HG02870 (cell line): ENCODE data around the gene VPS11.
"Not testable (repeated sequence)": the region's sequence is repeated elsewhere in the genome, so short reads cannot be mapped to it uniquely, and the experiment has no call there.

Experiments
- ATAC-seq: cut with Tn5 transposase; IDR thresholded peaks from one replicate; pipeline ENCODE4 v1.9.1; 2021; ENCODE audit warnings: mild to moderate bottlenecking, moderate library complexity; ENCODE audit not compliant: unreplicated experiment

VPS11 gene

DNA sequence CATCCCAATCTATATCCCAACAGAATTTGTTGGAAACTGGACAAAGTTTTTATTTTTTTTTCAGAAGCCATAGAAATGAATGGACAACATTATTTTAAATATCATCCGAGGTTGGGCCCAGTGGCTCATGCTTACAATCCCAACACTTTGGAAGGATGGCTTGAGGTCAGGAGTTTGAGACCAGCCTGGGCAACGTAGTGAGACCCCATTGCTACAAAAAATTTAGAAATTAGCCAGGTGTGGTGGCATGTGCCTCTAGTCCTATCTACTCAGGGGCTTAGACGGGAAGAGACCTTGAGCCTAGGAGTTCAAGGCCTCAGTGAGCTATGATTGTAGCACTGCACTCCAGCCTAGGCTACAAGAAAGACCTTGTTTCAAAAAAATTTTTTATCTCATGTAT lies 32.8 kb upstream of the VPS11 start:
- ATAC-seq = no peak

DNA sequence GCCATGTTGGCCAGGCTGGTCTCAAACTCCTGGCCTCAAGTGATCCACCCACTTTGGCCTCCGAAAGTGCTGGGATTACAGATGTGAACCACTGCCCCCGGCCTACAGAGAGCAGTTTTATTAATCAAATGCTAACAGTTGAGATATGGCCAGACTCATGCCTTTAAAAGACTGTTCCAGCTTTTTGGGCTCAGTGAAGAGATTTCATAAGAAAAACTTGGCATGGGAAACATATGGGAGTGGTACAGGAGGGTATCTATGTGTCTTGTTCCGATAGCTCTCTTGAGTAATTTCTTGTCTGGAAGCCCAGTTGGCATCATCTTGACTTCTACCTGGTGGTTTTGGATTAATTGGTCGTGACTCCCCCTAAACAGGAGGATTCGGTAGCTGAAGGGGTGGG lies 28.7 kb upstream of the VPS11 start:
- no peak for ATAC-seq

DNA sequence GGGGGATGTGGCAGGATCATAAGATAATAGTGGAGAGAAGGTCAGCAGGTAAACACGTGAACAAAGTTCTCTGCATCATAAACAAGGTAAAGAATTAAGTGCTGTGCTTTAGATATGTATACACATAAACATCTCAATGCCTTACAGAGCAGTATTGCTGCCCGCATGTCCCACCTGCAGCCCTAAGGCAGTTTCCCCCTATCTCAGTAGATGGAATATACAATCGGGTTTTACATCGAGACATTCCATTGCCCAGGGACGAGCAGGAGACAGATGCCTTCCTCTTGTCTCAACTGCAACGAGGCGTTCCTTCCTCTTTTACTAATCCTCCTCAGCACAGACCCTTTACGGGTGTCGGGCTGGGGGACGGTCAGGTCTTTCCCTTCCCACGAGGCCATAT lies 28.1 kb upstream of the VPS11 start:
- not testable (repeated sequence) for ATAC-seq

DNA sequence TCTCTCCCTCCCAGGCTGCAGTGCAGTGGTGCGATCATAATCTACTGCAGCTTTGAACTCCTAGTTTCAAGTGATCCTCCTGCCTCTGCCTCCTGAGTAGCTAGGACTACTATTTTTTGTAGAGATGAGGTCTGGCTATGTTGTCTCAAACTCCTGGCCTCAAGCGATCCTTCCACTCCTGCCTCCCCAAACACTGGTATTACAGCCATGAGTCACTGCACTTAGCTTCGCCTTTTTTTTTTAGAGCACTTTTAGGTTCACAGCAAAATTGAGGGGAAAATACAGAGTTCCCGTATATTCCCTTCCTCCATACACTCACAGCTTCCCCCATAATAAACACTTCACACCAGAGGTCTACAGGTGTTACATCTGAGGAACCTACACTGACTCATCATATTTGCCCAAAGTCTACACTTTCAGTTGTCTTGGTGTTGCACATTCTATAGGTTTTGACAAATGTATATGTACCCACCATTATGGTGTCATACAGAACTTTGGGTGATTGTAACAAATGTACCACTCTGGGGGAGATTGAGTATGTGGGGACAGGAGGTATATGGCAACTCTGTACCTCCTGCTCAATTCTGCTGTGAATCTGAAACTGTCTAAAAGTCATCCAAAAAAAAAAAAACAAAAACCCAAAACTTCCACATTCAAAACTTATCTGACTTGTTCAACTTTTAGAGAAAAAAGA lies 25.6 kb upstream of the VPS11 start:
- no peak for ATAC-seq

DNA sequence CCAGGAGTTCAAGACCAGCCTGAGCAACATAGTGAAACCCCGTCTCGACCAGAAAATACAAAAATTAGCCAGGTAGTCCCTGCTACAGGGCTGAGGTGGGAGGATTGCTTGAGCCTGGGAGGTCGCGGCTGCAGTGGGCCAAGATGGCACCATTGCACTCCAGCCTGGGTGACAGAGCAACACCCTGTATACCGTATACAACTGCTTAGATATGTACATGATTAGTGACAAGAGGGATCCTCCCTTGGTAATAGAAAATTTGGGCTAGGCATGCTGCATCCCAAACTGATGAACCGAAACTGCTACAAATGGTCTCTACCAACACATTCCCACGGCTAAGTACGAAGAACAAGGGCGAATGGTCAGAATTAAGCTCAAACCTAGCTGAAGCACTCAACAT lies 24.7 kb upstream of the VPS11 start:
- no peak for ATAC-seq

DNA sequence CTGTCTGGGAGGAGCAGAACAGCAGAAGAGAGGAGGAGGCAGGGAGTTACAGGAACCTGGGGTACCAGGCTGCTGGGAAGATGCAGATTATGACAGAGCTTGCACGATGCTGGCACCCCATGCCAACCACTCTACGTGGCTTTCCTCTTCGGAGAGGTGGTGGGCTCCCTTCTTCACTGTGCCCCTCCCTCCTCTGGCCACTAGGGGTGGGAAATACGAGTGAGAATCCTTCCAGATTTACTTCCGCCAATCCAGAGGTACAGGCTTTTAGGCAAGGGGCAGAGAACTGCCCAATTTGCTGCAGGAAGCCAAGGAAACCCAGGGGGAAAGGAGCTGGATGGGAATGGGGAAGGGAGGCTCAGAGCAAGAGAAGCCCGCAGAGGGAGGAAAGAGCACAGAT lies 22.9 kb upstream of the VPS11 start:
- no peak for ATAC-seq

DNA sequence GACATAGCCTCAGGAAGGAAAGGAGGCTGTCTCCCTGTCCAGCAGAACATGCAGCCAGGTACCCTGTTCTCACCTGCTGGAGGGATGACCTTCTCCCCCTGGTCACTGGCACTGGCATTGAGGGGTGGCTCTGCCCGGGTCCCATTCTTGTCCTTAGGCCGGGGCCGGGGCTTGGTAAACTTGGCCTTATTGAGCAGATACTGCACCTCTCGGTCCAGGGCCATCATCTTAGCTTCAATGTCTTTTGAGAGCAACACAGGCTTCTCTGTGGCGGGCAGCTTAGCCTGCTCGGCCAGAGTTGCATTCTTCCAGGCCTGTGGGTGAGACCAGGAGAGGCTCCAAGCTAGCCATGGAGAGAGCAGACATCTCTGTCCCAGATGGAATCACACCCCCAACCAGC lies 21.1 kb upstream of the VPS11 start:
- no peak for ATAC-seq

DNA sequence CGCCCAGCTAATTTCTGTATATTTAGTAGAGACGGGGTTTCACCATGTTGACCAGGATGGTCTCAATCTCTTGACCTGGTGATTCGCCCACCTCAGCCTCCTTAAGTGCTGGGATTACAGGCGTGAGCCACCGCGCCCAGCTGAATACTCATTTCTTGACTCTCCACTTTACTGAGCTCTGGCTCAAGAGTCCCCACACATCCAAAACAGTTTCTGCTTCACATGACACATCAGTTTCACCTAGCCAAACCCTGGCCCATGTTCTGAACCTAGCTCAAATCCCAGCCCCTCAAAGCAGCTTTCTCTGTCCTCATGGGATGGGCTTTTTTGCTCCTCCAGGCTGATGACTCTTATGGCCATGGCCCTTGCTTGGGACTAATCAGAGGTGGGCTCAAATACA lies 20.4 kb upstream of the VPS11 start:
- ATAC-seq = no peak

DNA sequence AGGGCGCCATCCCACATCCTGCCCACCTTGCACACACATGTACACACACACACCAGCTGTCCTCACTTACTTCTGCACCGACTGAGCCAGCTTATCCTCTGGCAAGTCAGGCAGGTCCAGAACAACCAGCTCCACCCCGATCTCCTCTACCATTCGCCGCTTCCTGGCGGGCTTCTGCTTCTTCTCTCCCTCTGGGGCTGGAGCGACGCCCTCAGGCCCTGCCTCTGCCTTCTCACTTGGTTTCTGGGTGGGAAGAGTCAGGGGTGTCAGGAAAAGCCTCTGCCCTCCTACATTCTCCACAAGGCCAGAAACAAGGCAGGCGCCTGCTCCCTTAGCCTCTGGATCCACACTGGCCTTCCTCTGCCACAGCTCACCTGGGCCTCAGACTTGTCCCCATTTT lies 19.0 kb upstream of the VPS11 start:
- no peak for ATAC-seq

DNA sequence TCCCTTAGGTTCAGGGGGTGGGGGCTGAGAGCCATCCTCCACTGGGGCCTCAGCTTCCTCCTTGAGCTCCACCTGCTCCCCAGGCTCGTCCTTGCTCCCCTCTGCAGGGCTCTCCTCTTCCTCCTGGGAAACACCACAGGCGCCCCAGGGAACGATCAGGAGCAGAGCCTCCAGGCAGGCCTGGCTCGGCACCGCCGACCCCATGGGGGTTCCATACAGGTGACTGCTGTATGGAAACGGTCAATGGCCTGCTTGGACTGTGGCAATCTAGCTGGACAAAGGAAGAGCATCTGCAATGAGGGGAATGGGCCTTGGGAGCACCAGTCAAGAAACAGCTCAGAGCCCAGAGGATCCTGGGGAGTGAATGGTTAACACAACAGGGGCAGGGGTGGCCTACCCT lies 18.5 kb upstream of the VPS11 start:
- ATAC-seq = no peak

DNA sequence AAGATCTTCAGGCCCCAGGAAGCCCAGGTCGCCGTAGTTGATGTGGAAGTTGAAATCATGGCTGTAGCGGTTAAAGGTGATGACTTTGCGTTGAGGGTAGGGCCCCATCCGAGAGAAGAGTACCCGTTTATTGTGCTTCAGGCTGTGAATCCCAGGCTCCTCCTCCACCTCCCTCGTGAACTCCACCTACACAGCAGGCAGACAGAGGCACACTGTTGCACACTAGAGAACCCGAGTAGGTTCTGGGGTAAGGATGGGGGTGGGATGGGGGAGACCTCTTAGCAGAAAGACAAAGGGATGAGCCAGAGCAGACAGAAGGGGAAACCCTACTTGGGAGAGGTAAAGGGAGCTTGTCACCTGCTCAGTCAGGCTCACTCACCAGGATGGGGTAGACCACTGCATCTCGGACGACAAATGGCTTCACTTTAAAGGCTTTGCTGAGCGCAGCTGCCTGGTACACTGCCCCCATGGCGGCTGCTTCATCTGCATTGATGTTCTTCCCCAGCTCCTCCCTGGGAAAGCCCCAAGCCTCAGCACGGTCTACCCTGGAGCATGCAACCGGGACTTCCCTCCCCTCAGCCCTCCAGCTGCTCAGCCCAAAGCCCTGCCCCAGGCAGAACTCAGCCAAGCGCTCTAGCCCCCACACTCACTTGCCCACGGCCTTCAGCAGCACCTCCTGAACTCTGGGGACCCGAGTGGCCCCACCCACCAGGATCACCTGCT lies 16.0 kb upstream of the VPS11 start:
- ATAC-seq = peak; percentile 63

DNA sequence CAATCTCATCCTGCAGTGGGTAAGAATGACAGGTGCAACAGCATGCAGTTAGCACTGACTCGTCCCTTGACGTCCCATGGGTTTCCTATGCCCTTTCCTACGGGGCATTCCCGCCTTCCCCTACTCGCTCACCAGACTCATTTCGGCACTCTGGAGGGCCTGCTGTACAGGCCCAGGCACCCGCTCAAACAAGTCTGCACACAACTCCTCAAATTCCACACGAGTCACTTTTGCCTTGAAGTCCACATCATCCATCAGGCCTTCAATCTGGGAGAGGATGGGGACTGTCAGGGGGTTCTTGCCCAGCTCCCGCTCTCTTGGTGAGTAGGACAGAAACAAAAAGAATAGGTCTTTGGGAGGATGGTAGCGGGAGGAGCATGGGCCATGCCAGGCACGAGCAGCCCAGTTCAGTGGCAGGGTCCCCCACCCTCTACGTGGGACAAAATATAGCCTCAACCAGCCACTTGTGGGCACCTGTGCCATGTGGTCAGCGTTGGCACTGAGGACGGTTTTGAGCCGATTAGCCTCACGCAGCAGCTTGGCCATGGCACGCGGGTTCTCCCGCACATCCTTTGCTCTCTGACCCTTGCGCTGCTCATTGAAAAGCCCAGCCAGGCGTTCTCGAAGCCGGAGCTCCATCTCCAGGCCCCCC lies 15.3 kb upstream of the VPS11 start:
- ATAC-seq = peak; percentile 17

DNA sequence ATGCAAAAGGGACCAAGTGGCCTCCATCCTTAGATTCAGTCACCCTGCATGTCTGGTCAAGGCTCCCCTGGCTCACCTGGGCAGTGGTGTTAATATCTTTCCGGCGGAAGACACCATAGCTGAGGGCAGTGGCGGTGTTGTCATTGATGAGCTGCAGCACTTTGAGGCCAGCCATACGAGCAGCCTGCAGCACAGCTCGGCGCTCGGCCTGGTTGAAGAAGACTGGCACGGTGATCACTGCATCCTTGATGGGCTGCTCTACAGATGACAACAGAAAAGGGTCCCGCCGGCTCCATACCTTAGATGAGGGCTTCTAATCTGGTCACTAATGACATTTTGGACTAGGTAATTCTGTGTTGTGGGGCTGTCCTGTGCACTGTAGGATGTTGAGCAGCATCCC lies 13.2 kb upstream of the VPS11 start:
- no peak for ATAC-seq

DNA sequence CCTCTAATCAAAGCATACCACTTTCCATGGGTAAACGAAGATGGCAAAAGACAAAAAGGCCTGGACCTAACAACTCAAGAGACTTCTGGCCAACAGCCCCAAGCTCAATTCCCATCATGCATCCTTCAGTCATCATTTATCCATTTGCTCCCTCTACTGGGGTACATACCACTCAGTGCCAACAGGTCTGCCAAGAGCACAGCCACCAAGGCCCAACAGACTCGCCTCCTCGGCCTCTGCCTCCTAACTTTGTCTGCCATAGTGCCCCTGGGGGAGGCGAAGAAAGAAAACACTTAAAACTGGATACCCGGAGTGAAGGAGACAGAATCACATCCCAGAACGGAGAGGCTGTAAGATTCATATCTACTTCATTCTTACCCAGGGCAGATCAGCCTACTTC lies 11.7 kb upstream of the VPS11 start:
- ATAC-seq = no peak

DNA sequence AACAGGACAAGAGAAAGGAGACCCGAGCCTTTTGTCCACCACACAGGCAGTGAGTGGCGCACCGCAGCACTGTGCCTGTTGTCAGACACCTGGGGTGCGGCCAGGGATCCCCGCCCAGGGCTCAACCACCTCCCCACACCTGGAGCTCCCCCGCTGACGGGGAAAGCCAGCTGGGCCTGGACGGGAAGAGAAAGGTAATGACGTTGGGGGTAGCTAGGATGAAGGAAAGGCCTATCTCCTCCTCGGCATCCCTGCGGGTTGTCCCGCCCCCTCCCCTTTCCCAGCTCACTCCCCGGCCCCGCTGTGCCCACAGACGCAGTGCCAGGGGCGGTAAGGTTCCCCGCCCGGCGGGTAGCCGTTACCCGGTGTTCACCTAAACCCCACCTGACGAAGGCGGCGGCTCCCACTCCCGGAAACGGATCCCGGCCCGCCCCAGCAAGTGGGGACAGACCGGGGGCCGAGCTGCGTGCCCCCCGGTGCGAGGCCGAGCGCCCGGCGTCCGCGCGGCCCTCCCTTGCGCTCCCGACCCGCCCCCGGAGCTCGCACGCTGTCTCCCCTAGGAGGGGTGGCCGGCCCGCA lies 11.1 kb upstream of the VPS11 start:
- ATAC-seq = no peak

DNA sequence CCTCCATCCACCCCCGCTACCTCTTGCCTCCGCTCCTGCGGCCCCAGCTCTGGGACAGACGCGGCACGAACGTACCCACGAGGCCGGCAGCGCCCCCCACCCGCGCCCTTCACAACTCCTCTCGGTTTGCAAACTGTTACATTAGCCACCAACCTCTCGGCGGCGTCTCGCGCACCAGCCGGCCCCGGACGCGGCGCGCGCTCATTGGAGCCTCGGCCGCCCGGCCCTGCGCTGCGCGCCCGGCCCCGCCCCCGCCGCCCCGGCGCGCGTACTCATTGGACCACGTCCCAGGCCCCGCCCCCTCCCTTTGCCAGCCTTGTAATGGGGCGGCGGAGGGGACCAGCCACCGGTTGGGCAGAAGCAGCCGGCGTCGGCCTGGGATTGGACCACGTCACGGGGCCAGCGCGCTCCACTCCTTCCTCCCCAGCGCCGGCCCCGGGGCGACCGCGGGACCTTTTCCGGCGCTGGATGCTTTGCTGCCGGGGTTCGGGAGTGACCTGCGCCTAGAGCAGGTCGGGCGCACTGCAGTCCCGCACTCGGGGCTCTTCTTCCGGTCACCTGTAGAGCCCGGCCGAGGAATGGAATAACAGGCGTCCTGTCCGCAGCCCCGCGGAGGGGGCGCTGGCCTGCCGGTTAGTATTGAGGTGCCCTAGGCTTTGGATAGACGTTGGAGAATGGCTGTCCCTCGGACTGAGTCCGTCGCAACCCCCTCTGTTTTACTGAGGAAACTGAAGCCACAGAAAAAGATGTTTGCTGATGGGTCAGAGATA lies 10.4 kb upstream of the VPS11 start, which contains the start of gene HYOU1:
Gene HYOU1 (minus strand): TSS at position 206 of the 770 bp plus-strand sequence. CDS start 1,045 bp downstream, outside the sequence.
- ATAC-seq = peak; percentile 89

DNA sequence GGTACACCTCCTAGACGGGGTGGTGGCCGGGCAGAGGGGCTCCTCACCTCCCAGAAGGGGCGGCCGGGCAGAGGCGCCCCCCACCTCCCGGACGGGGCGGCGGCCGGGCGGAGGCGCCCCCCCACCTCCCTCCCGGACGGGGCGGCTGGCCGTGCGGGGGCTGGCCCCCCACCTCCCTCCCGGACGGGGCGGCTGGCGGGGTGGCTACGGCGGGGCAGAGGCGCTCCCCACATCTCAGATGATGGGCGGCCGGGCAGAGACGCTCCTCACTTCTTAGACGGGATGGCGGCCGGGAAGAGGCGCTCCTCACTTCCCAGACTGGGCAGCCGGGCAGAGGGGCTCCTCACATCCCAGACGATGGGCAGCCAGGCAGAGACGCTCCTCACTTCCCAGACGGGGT lies 8.5 kb upstream of the VPS11 start:
- not testable (repeated sequence) for ATAC-seq

DNA sequence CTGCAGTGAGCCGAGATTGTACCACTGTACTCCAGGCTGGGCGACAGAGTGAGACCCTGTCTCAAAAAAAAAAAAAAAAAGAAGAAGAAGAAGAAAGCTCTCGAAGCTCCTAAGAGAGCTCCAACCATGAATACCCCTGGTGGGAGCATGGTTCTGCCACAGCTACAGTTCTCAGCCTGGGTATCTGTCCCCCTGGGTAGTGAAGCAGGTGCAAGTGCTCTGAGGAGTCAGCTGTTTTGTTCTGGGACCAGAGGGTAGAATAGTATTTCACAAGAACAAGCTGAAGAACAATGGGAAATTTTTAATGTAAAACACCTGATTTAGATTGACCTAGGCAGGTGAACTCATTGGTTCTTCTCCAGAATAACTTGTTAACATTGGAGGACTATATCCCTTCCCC lies 6.4 kb upstream of the VPS11 start:
- no peak for ATAC-seq

DNA sequence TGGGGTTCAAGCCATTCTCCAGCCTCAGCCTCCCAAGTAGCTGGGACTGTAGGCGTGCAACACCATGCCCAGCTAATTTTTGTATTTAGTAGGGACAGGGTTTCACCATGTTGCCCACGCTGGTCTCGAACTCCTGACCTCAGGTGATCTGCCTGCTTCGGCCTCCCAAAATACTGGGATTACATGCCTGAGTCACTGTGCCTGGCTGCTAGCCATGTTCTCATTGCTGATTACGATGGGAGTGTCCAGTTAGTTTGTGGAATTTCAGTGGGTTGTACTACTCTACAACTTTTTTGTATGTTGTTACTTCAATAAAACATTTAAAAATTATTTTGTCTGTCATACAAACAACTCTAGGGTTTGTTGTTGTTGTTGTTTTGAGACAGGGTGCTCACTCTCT lies 4.8 kb upstream of the VPS11 start:
- no peak for ATAC-seq

DNA sequence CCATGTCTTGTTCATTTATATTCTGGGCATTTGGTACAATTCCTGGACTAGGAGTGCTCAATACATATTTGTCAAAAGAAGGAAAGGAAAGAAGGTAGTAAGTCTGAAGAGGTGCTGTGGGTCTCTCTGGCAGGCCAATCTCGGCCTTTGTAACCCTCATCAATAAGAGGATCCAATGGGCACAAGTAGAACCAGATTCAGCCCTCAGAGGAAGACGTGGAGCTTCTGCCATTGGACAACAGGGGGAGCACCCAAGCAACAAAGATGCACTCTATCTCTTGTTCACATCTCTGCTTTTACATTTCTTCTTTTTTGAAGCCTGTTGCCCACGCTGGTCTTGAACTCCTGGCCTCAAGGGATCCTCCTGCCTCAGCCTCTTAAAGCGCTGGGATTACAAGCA lies 2.2 kb upstream of the VPS11 start:
- ATAC-seq = no peak

DNA sequence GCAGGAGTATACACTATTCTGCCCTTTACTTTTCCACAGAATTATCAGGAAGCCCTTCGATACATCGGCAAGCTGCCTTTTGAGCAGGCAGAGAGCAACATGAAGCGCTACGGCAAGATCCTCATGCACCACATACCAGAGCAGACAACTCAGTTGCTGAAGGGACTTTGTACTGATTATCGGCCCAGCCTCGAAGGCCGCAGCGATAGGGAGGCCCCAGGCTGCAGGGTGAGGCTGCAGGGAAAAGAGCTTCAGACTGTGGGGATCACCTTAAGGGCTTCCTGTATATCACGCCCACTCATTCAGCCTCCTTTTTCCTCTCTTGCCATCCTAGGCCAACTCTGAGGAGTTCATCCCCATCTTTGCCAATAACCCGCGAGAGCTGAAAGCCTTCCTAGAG lies 10.2 kb downstream of the VPS11 start:
- no peak for ATAC-seq
